ENCODE measurements around the gene NINL. TPM values are rescaled to one million over a fixed set of nuclear protein-coding genes. Genes with fewer than 3 reads are reported as not detected.

The NINL gene
- total RNA-seq, 1 donor, result 8.2 TPM

- H3K4me3 ChIP-seq (ENCODE audit: low read depth, low read length), result no peak overlapping the region
- TF ChIP-seq CTCF (IDR thresholded peaks at IDR 0.05; ENCODE audit: insufficient read depth, low read depth, low read length), result no peak
- DNase-seq (ENCODE audit: low read depth), result no peak
Observed at GRCh38 chr20:25510721-25511120, 74.6 kb downstream of the NINL start.

- DNase-seq (ENCODE audit: low read depth), result no peak
- no peak overlapping the region for H3K4me3 ChIP-seq (ENCODE audit: low read depth, low read length)
- TF ChIP-seq CTCF (IDR thresholded peaks at IDR 0.05; ENCODE audit: insufficient read depth, low read depth, low read length), result no peak
Observed at GRCh38 chr20:25510202-25510601, 75.1 kb downstream of the NINL start.

- no peak for DNase-seq (ENCODE audit: low read depth)
- TF ChIP-seq CTCF (IDR thresholded peaks at IDR 0.05; ENCODE audit: insufficient read depth, low read depth, low read length), result no peak
- no peak overlapping the region for H3K4me3 ChIP-seq (ENCODE audit: low read depth, low read length)
Observed at GRCh38 chr20:25509084-25509483, 76.2 kb downstream of the NINL start.

- peak; percentile 89 for DNase-seq (ENCODE audit: low read depth)
- no peak for TF ChIP-seq CTCF (IDR thresholded peaks at IDR 0.05; ENCODE audit: insufficient read depth, low read depth, low read length)
- no peak overlapping the region for H3K4me3 ChIP-seq (ENCODE audit: low read depth, low read length)
Observed at GRCh38 chr20:25508083-25508770, 77.1 kb downstream of the NINL start.

DNA sequence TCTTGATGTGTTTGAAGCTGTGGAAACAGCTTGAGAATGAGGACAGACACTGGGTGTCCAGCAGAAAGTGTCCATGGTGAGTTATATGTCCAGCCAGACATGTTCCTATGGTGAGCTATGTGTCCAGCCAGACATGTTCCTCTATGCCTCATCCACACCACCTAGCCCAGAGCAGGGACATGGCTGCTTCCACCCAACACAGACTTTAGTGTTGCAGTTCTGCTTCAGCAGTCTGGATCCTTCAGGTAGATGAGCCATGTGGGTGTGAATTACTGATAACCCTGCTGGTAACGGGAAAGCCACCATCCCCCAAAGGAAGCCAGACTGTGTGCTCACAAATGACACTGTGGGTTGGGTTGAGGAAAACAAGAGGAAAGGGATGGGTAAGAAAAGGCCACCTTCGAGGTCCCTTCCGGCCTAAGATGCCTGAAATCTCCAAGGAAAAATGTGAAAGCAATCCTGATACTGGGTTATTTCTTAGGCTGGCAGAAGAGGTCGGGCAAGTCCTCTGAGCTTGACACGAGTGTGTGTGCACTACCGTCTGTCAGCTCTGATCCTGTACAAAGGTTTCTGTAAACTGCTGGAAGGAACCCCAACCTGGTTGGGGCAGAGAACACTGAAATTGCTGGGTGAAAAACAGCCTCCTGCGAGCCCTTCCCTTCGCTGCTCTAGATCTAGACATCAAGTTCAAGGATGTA lies 77.8 kb downstream of the NINL start:
- TF ChIP-seq CTCF (IDR thresholded peaks at IDR 0.05; ENCODE audit: insufficient read depth, low read depth, low read length), result no peak
- no peak overlapping the region for H3K4me3 ChIP-seq (ENCODE audit: low read depth, low read length)
- no peak for DNase-seq (ENCODE audit: low read depth)

- no peak for DNase-seq (ENCODE audit: low read depth)
- H3K4me3 ChIP-seq (ENCODE audit: low read depth, low read length), result no peak overlapping the region
- no peak for TF ChIP-seq CTCF (IDR thresholded peaks at IDR 0.05; ENCODE audit: insufficient read depth, low read depth, low read length)
Observed at GRCh38 chr20:25504366-25505135, 80.8 kb downstream of the NINL start.

Data from fibroblast of villous mesenchyme (primary cell).